Stomach (tissue), 9 donors: ENCODE measurements around the gene NEDD9. TPM values are rescaled to one million over a fixed set of nuclear protein-coding genes. Genes with fewer than 3 reads are reported as not detected.

Experiments used
- DNase-seq, 2 donors: peaks; one replicate each; pipeline versions ENCODE4 v3.0.0 to v3.0.0-alpha.2; 2013 to 2019
- H3K27ac ChIP-seq, 5 donors: fragments of 200-600 bp in 4 of 5; sonication (generic) in 4 of 5; one replicate each; pipeline ENCODE4 v1.5.1; 2013 to 2019; ENCODE audit warnings: mild to moderate bottlenecking in 1 of 5, moderate library complexity in 1 of 5
- H3K27me3 ChIP-seq, 3 donors: fragments of 200-600 bp; sonication (generic); one replicate each; pipeline ENCODE4 v1.5.1; 2017 to 2019; ENCODE audit warnings: mixed run types in 1 of 3
- H3K36me3 ChIP-seq, 4 donors: fragments of 200-600 bp; sonication (generic); 1 replicate in 3 of 4; 2 replicates in 1 of 4; pipeline ENCODE4 v1.5.1; 2016 to 2019
- H3K4me1 ChIP-seq, 4 donors: fragments of 200-600 bp; sonication (generic); one replicate each; pipeline ENCODE4 v1.5.1; 2016 to 2019
- H3K4me3 ChIP-seq, 4 donors: fragments of 200-600 bp; sonication (generic) in 3 of 4; one replicate each; pipeline ENCODE4 v1.5.1; 2016 to 2019; ENCODE audit warnings: mild to moderate bottlenecking in 1 of 4
- H3K9me3 ChIP-seq, 4 donors: fragments of 200-600 bp; sonication (generic); one replicate each; pipeline ENCODE4 v1.5.1; 2016 to 2019
- EP300 ChIP-seq: sonication (generic); formaldehyde crosslinking; IDR thresholded peaks from one replicate; pipeline ENCODE4 v1.6.1; 2017; ENCODE audit warnings: antibody characterized with exemption
- POLR2A ChIP-seq, 4 donors: fragments of 450-650 bp; IDR thresholded peaks; one replicate each; pipeline ENCODE4 v1.6.1; 2016; ENCODE audit warnings: antibody characterized with exemption in 4 of 4, control low read depth in 2 of 4, mild to moderate bottlenecking in 1 of 4, moderate library complexity in 1 of 4
- POLR2AphosphoS5 ChIP-seq, 3 donors: sonication (generic); formaldehyde crosslinking; IDR thresholded peaks; one replicate each; pipeline ENCODE4 v1.6.1; 2016; ENCODE audit warnings: antibody characterized with exemption in 3 of 3
- WGBS, 5 donors: extraction: QIAGEN DNeasy Blood & Tissue Kit in 3 of 5; methylation state at CpG; one replicate each; pipeline versions ENCODE4 v1.1.5 to v1.1.7; 2013 to 2018; 5-methylcytosine and 5-hydroxymethylcytosine counted together
- intact Hi-C: fragments of 100-400 bp; cut with DNase I; formaldehyde crosslinking; loops from one replicate; pipeline ENCODE4 v1.15.1; 2023; ENCODE audit warnings: low total_unique reads
- polyA plus RNA-seq, 3 donors: library from polyadenylated mRNA; stranded (reverse); fragments of 200-250 nt; gene quantifications; one replicate each; pipeline ENCODE4 v1.2.3, GENCODE V29; 2013
- total RNA-seq, 5 donors: library from RNA; depleted of rRNA; stranded (reverse); fragments of >200 nt; gene quantifications; one replicate each; pipeline versions ENCODE4 v1.1.0 to v1.2.3, GENCODE V29; 2014 to 2016
- TF ChIP-seq, protein P1 (sequence below), 7 experiments: fragments of 450-650 bp in 4 of 7; fragments of 200-600 bp in 3 of 7; sonication (generic) in 3 of 7; IDR thresholded peaks; one replicate each; pipeline ENCODE4 v1.5.1; 2016 to 2019; ENCODE audit warnings: antibody characterized with exemption in 7 of 7, control low read depth in 2 of 7, mild to moderate bottlenecking in 1 of 7
- donor health status: healthy with polysubstance abuse.
- donor health status: Bipolar disorder and iron deficiency.
- donor health status: healthy.

NEDD9 gene
- total and polyA plus RNA-seq, 8 donors = 4.2 to 97.9 (median 26.9) TPM

DNA sequence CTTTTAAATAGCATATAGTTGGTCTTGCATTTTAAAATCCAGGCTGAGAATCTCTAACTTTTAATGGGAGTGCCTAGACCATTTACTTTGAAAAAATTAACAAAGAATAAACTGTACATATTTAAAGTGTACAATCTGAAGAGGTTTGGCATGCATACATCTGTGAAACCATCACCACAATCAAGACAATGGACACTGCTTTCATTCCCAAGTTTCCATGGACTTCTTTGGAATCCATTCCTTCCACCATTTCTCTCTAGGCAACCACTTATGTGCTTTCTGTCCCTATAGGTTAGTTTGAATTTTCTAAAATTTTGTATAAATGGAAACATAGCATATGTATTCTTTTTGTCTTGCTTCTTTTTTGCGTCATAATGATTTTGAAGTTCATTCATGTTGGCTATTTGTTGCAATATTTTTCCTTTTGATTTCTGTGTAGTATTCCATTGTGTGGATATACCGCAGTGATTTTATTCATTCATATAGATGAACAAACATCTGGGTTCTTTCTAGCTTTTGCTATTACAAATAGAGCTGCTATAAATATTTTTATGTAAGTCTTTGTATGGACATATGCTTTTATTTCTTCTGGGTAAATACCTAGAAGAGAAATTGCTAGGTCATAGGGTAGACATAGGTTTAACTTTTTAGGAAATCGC lies 50.9 kb downstream of the NEDD9 start:
- H3K36me3 ChIP-seq = peaks cover 24 to 39% (median 31%) of the 10 kb centered on the region in 4 donors
- no peak for DNase-seq
- intact Hi-C loops = no loop called here
- H3K4me3 ChIP-seq = no peak overlapping the region
- H3K27me3 ChIP-seq = no peaks in the 10 kb centered on the region
- H3K4me1 ChIP-seq = peaks cover 0 to 11% (median 0%) of the 10 kb centered on the region in 4 donors
- WGBS, 5 donors = 96 to 99% (median 98%) methylated on average over 3 of the region's 3 CpGs
- TF ChIP-seq, protein P1, sequence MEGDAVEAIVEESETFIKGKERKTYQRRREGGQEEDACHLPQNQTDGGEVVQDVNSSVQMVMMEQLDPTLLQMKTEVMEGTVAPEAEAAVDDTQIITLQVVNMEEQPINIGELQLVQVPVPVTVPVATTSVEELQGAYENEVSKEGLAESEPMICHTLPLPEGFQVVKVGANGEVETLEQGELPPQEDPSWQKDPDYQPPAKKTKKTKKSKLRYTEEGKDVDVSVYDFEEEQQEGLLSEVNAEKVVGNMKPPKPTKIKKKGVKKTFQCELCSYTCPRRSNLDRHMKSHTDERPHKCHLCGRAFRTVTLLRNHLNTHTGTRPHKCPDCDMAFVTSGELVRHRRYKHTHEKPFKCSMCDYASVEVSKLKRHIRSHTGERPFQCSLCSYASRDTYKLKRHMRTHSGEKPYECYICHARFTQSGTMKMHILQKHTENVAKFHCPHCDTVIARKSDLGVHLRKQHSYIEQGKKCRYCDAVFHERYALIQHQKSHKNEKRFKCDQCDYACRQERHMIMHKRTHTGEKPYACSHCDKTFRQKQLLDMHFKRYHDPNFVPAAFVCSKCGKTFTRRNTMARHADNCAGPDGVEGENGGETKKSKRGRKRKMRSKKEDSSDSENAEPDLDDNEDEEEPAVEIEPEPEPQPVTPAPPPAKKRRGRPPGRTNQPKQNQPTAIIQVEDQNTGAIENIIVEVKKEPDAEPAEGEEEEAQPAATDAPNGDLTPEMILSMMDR (IDR thresholded peaks at IDR 0.05) = no peak
- TF ChIP-seq POLR2A (IDR thresholded peaks at IDR 0.05) (no peak), POLR2AphosphoS5 (IDR thresholded peaks at IDR 0.05) (no peak), EP300 (no peak)
- no peak overlapping the region for H3K27ac ChIP-seq
- H3K9me3 ChIP-seq = no peaks in the 10 kb centered on the region

DNA sequence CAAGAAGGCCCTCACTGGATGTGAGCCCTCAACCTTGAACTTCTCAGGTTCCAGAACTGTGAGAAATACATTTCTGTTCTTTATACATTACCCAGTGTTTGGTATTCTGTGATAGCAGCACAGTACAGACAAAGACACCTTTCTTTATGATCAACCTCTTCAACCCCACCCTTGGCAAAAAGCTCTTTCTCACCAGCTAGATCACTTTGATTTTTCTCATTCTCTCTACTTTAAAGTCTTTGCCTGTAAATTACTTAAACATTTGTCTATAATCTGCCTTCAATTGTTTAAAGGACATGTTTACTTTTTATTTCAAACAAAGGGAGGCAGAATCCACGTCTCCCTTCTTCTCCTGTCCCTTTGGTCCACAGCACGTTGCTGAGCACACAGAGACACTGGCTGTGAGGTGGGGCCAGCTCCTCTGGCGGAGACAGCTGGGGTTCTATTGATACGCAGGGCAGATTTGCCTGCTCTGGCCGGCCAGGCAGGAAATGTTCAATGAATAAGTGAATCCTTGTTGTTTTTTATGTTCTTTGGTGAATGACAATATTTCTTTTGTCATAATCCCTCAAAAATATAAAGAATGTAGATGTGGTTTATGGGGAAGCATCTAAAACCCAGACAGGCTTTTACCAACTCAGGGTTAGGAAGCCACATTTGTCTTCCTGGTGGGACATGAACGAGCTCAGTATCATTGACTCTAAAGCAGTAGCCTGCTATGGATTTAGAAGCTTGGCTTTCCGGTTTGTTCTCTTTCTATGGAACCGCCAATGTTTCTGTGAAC lies 52.9 kb downstream of the NEDD9 start:
- DNase-seq = peak in 1 of 2 donors; percentile 57
- Histone ChIP-seq H3K4me3 (no peak overlapping the region), H3K36me3 (peaks cover 8 to 19% (median 11%) of the 10 kb centered on the region in 4 donors), H3K9me3 (no peaks in the 10 kb centered on the region), H3K4me1 (peaks cover 0 to 11% (median 0%) of the 10 kb centered on the region in 4 donors), H3K27me3 (no peaks in the 10 kb centered on the region), H3K27ac (no peak overlapping the region)
- TF ChIP-seq POLR2A (IDR thresholded peaks at IDR 0.05) (no peak), POLR2AphosphoS5 (IDR thresholded peaks at IDR 0.05) (no peak), EP300 (no peak)
- TF ChIP-seq, protein P1 (IDR thresholded peaks at IDR 0.05) = no peak
- WGBS, 5 donors = 27 to 49% (median 44%) methylated on average over 8 of the region's 8 CpGs
- intact Hi-C loops = loop anchor here (10.0 kb wide), 1 partner anchor 315 kb away; no protein-coding TSS in a partner anchor

DNA sequence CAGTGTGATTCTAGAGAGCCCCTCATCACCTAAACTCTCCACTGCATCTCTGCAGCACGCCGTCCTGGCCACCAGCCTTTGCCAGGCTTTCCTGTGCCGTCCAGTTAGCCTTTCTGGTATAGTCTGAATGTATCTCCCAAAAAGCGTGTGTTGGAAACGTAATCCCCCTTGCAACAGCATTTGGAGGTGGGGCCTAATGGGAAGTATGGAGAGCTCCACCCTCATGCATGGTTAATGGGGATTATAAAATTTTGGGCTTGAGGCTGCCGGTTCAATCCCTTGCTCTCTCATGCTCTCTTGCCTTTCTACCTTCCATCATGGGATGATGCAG lies 53.4 kb downstream of the NEDD9 start:
- no peak for DNase-seq
- WGBS, 5 donors = 67 to 99% (median 98%) methylated on average over 6 of the region's 6 CpGs
- H3K36me3 ChIP-seq = peaks cover 2 to 13% (median 5%) of the 10 kb centered on the region in 4 donors
- no peak overlapping the region for H3K4me3 ChIP-seq
- peaks cover 0 to 11% (median 0%) of the 10 kb centered on the region in 4 donors for H3K4me1 ChIP-seq
- intact Hi-C loops = loop anchor here (10.0 kb wide), 1 partner anchor 316 kb away; no protein-coding TSS in a partner anchor
- no peaks in the 10 kb centered on the region for H3K27me3 ChIP-seq
- H3K9me3 ChIP-seq = no peaks in the 10 kb centered on the region
- no peak for TF ChIP-seq EP300
- TF ChIP-seq, protein P1 (IDR thresholded peaks at IDR 0.05) = no peak
- TF ChIP-seq POLR2AphosphoS5 (IDR thresholded peaks at IDR 0.05) = no peak
- no peak for TF ChIP-seq POLR2A (IDR thresholded peaks at IDR 0.05)
- H3K27ac ChIP-seq = no peak overlapping the region

DNA sequence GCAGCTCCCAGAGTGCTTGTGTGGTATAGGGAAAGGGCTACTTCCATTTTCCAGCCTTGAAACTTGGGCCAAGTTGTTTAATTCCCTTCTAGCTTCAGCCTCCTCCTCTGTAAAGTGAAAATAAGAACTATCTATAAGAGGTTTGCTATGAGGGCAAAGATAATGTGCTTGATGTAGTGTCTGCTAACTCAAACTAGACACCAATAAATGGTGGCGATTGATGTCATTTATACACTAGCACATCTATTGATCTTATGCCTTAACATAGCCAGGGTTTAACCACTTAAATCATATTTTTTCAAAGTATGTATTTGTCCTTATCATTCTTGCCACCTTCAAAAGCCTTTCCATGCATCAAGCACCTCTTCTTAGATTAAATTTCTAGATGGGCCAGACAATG lies 55.2 kb downstream of the NEDD9 start:
- intact Hi-C loops = loop anchor here (10.0 kb wide), 1 partner anchor 318 kb away; no protein-coding TSS in a partner anchor
- Histone ChIP-seq H3K4me1 (peaks cover 0 to 18% (median 5%) of the 10 kb centered on the region in 4 donors), H3K4me3 (no peak overlapping the region), H3K27ac (no peak overlapping the region), H3K27me3 (no peaks in the 10 kb centered on the region), H3K36me3 (no peaks in the 10 kb centered on the region), H3K9me3 (no peaks in the 10 kb centered on the region)
- TF ChIP-seq POLR2A (IDR thresholded peaks at IDR 0.05) (no peak), POLR2AphosphoS5 (IDR thresholded peaks at IDR 0.05) (no peak), EP300 (no peak)
- TF ChIP-seq, protein P1 (IDR thresholded peaks at IDR 0.05) = no peak
- 85 to 98% (median 90%) methylated on average over 1 of the region's 1 CpG for WGBS, 5 donors
- no peak for DNase-seq
